ENCODE data around the gene DRD1.
"Not testable (repeated sequence)": the region's sequence is repeated elsewhere in the genome, so short reads cannot be mapped to it uniquely, and the experiment has no call there.

The DRD1 gene

DNA sequence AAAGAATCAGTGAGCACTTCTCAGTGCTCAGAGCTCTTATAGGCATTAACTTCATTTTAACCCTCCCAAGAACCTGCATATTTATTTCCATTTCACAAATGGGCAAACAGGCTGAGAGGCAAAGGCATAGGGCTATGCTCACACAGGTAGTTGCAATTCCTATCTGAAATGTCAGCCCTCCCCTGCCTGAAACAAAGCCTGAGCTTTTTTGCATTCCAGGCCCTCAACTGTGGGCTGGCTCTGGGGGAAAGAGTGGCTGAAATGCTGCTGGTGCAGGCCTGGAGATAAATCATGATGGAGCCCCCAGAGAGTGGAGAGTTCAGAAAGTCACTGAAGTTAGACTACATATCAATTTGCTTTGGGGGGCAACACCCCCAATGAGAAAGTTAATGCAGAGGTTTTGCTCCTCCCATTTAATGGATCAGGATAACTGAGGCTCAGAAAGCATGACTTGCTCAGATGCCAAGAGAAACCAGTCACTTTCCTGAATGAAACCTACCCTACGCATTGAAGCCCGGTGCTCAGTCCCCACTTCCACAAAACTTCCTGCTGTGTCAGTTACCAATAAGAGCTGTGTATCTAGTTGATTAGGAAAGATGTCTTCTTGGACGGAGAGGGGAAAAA, 5.6 kb downstream of the DRD1 start:
- no peak overlapping the region for H3K9ac ChIP-seq (ENCODE audit: insufficient read length)
- H3K4me3 ChIP-seq: no peak overlapping the region
- TF ChIP-seq FOXP2 (optimal IDR thresholded peaks at IDR 0.05; ENCODE audit: control extremely low read depth, extremely low read length, insufficient read depth): no peak
- TF ChIP-seq POLR2AphosphoS5 (IDR thresholded peaks at IDR 0.05; ENCODE audit: borderline replicate concordance, low read depth, low read length): no peak
- TF ChIP-seq EZH2 (IDR thresholded peaks at IDR 0.05): no peak
- no peak for DNase-seq (ENCODE audit: low read depth, low spot score)
- H3K36me3 ChIP-seq (ENCODE audit: insufficient read depth, low read length): no peaks in the 10 kb centered on the region
- no peaks in the 10 kb centered on the region for H3K9me3 ChIP-seq (ENCODE audit: low read depth, low read length)
- no peak overlapping the region for H3K27ac ChIP-seq

DNA sequence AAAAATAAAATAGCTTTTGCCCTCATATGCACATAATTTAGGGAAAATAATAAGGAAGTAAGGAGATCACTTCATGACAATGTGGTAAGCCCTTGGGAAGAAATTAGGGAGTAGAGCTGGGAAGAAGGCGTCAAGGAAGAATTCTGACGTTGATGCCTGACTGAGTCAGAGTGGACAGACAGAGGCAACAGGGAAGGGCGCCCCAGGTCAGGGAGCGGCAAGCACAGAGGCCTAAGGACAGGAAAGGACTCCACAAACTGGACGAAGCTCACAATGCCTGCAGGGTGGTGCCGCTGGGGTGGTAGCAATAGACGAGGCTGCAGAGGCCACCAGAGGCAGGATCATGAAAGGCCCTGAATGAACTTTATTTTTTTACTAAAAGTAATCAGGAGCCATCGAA, 7.6 kb downstream of the DRD1 start:
- TF ChIP-seq POLR2AphosphoS5 (IDR thresholded peaks at IDR 0.05; ENCODE audit: borderline replicate concordance, low read depth, low read length): no peak
- no peak for TF ChIP-seq EZH2 (IDR thresholded peaks at IDR 0.05)
- TF ChIP-seq FOXP2 (optimal IDR thresholded peaks at IDR 0.05; ENCODE audit: control extremely low read depth, extremely low read length, insufficient read depth): no peak
- DNase-seq (ENCODE audit: low read depth, low spot score): no peak
- Histone ChIP-seq H3K9me3 (ENCODE audit: low read depth, low read length) (no peaks in the 10 kb centered on the region), H3K36me3 (ENCODE audit: insufficient read depth, low read length) (no peaks in the 10 kb centered on the region), H3K27ac (no peak overlapping the region), H3K4me3 (no peak overlapping the region), H3K9ac (ENCODE audit: insufficient read length) (no peak overlapping the region)

DNA sequence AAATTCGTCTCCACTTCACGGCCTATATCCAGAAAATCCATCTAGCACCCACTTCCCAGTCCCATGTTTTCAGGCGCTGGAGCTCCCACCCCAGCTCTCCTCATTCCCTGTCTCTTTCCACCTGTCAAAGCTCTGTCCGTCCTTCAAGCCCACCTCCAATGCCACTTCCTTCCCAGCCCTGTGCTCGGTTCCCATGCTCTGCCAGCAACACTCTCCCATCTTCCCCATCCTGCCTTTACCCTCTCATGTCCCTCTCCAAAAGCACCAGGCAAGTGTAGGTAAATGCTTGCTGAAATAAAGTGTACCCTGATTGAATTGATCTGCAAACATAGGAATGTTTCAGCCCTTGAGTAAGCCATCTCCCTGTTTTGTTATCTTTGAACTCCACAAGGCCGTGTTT, 9.2 kb downstream of the DRD1 start:
- no peak for DNase-seq (ENCODE audit: low read depth, low spot score)
- H3K9ac ChIP-seq (ENCODE audit: insufficient read length): no peak overlapping the region
- H3K9me3 ChIP-seq (ENCODE audit: low read depth, low read length): no peaks in the 10 kb centered on the region
- no peaks in the 10 kb centered on the region for H3K36me3 ChIP-seq (ENCODE audit: insufficient read depth, low read length)
- no peak overlapping the region for H3K27ac ChIP-seq
- TF ChIP-seq EZH2 (IDR thresholded peaks at IDR 0.05) (no peak), POLR2AphosphoS5 (IDR thresholded peaks at IDR 0.05; ENCODE audit: borderline replicate concordance, low read depth, low read length) (no peak), FOXP2 (optimal IDR thresholded peaks at IDR 0.05; ENCODE audit: control extremely low read depth, extremely low read length, insufficient read depth) (no peak)
- H3K4me3 ChIP-seq: no peak overlapping the region

DNA sequence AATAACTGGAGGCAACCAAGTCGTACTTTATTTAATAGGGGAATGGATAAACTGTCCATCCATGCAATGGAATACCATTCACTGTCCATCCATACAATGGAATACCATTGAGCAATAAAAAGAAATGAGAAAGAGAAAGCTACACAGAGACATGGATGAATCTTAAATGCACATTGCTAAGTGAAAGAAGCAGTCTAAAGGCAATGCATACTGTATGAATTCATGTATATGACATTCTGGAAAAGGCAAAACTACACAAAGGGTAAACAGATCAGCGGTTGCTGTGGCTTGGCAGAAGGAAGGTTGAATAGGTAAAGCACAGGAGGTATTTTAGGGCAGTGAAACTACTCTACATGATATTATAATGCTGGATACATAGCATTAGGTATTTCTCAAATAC, 16.2 kb downstream of the DRD1 start:
- Histone ChIP-seq H3K36me3 (ENCODE audit: insufficient read depth, low read length) (no peaks in the 10 kb centered on the region), H3K4me3 (no peak overlapping the region), H3K9ac (ENCODE audit: insufficient read length) (no peak overlapping the region), H3K9me3 (ENCODE audit: low read depth, low read length) (no peaks in the 10 kb centered on the region), H3K27ac (no peak overlapping the region)
- no peak for DNase-seq (ENCODE audit: low read depth, low spot score)
- TF ChIP-seq EZH2 (IDR thresholded peaks at IDR 0.05) (no peak), POLR2AphosphoS5 (IDR thresholded peaks at IDR 0.05; ENCODE audit: borderline replicate concordance, low read depth, low read length) (no peak), FOXP2 (optimal IDR thresholded peaks at IDR 0.05; ENCODE audit: control extremely low read depth, extremely low read length, insufficient read depth) (no peak)

DNA sequence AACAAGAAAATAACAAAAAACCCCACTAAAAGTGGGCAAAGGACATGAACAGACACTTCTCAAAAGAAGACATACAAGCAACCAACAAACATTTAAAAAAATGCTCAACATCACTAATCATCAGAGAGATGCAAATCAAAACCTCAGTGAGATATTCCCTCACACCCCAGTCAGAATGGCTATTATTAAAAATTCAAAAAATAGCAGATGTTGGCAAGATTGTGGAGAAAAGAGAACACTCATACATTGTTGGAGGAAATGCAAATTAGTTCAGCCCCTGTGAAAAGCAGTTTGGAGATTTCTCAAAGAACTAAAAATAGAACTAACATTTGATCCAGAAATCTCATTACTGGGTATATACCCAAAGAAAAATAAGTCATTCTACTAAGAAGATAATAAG, 19.4 kb downstream of the DRD1 start:
- not testable (repeated sequence) for H3K4me3 ChIP-seq; H3K9ac ChIP-seq (ENCODE audit: insufficient read length); DNase-seq (ENCODE audit: low read depth, low spot score); H3K9me3 ChIP-seq (ENCODE audit: low read depth, low read length); H3K36me3 ChIP-seq (ENCODE audit: insufficient read depth, low read length); H3K27ac ChIP-seq

DNA sequence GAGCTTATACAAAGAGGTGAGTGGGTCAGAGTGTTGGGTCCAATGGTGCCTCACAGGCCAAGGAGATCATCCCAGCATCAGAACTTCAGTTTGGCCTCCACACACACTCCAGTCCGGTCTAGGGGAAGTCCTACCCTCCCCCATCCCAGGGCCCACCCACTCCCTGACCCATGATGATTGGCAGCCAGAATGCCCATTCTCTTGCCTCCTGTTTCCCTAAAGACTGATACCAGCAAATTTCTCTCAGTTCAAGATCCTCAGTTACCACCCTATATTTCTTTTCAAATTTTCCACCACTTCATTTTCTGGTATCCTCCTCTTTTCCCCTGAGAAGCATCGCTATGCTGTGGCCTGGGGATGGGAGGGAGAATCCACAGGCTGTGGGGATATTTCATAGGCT, 21.9 kb downstream of the DRD1 start:
- Histone ChIP-seq H3K36me3 (ENCODE audit: insufficient read depth, low read length) (no peaks in the 10 kb centered on the region), H3K27ac (no peak overlapping the region), H3K9me3 (ENCODE audit: low read depth, low read length) (no peaks in the 10 kb centered on the region), H3K9ac (ENCODE audit: insufficient read length) (no peak overlapping the region), H3K4me3 (no peak overlapping the region)
- DNase-seq (ENCODE audit: low read depth, low spot score): no peak
- TF ChIP-seq EZH2 (IDR thresholded peaks at IDR 0.05) (no peak), FOXP2 (optimal IDR thresholded peaks at IDR 0.05; ENCODE audit: control extremely low read depth, extremely low read length, insufficient read depth) (no peak)

- TF ChIP-seq POLR2AphosphoS5 (IDR thresholded peaks at IDR 0.05; ENCODE audit: borderline replicate concordance, low read depth, low read length): no peak
- no peak for TF ChIP-seq FOXP2 (optimal IDR thresholded peaks at IDR 0.05; ENCODE audit: control extremely low read depth, extremely low read length, insufficient read depth)
- no peak for TF ChIP-seq EZH2 (IDR thresholded peaks at IDR 0.05)
- H3K27ac ChIP-seq: no peak overlapping the region
- DNase-seq (ENCODE audit: low read depth, low spot score): no peak
- peaks cover 6% of the 10 kb centered on the region; the same call in 1 of the 2 replicates for H3K9me3 ChIP-seq (ENCODE audit: low read depth, low read length)
- no peak overlapping the region for H3K4me3 ChIP-seq
- no peaks in the 10 kb centered on the region for H3K36me3 ChIP-seq (ENCODE audit: insufficient read depth, low read length)
- no peak overlapping the region for H3K9ac ChIP-seq (ENCODE audit: insufficient read length)
Measured at GRCh38 chr5:175420383-175420782, 23.6 kb downstream of the DRD1 start.

DNA sequence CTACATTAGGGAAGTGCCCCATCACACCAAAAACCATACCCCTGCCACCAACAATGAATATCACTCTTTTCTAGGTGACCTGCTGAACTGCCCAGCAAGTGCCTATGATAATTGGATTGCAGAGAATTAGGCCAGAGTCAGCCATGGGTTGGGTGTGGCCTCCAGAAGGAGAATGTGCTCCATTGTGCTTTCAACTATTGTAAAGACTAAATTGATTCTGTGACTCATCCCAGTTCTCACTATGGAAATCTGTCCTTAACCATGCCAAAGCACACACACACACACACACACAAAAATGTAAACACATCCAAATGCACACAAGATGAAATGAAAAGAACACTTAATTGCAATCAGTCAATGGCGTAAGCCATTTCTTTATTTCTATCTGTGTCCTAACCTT, 25.7 kb downstream of the DRD1 start:
- DNase-seq (ENCODE audit: low read depth, low spot score): no peak
- Histone ChIP-seq H3K36me3 (ENCODE audit: insufficient read depth, low read length) (no peaks in the 10 kb centered on the region), H3K9ac (ENCODE audit: insufficient read length) (no peak overlapping the region), H3K4me3 (no peak overlapping the region), H3K9me3 (ENCODE audit: low read depth, low read length) (peaks cover 7% of the 10 kb centered on the region; the same call in 1 of the 2 replicates), H3K27ac (no peak overlapping the region)
- no peak for TF ChIP-seq EZH2 (IDR thresholded peaks at IDR 0.05)
- TF ChIP-seq FOXP2 (optimal IDR thresholded peaks at IDR 0.05; ENCODE audit: control extremely low read depth, extremely low read length, insufficient read depth): no peak
- TF ChIP-seq POLR2AphosphoS5 (IDR thresholded peaks at IDR 0.05; ENCODE audit: borderline replicate concordance, low read depth, low read length): no peak

DNA sequence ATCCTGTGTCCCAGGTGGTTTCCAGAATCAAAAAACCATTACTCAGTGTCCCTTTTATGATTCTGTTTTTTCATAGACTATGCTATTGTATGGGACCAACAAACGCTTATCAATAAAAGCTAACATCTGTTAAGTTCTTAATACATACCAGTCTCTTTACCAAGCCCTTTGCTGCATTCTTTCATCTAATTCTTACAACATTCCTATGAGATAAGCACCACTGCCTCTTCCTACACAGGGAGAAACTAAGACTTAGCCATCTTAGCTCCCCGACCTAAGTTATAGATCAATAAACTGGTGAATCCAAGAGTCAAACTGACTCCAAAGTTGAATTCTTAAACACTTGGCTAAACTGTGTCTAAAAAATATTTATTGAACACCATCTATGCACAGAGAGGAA, 26.6 kb downstream of the DRD1 start:
- DNase-seq (ENCODE audit: low read depth, low spot score): no peak
- Histone ChIP-seq H3K9ac (ENCODE audit: insufficient read length) (no peak overlapping the region), H3K9me3 (ENCODE audit: low read depth, low read length) (peaks cover 7% of the 10 kb centered on the region; the same call in 1 of the 2 replicates), H3K27ac (no peak overlapping the region), H3K36me3 (ENCODE audit: insufficient read depth, low read length) (no peaks in the 10 kb centered on the region), H3K4me3 (no peak overlapping the region)
- TF ChIP-seq FOXP2 (optimal IDR thresholded peaks at IDR 0.05; ENCODE audit: control extremely low read depth, extremely low read length, insufficient read depth): no peak
- no peak for TF ChIP-seq POLR2AphosphoS5 (IDR thresholded peaks at IDR 0.05; ENCODE audit: borderline replicate concordance, low read depth, low read length)
- no peak for TF ChIP-seq EZH2 (IDR thresholded peaks at IDR 0.05)

All from SK-N-MC (cell line).